SIG-M5 treated with dmso at 0.1 percent for 504 hours (cell line): ENCODE results near the gene SYT6.

ENCODE experiments used
- DNase-seq: peaks from one replicate; lab custom pipeline; 2025; ENCODE audit not compliant: unreplicated experiment; lab: John Stamatoyannopoulos, UW

SYT6 gene

GRCh38 chr1:114094675-114095074, 59.0 kb downstream of the SYT6 start:
- no peak for DNase-seq

- DNase-seq = no peak
Observed at GRCh38 chr1:114094363-114094634, 59.4 kb downstream of the SYT6 start.

- DNase-seq = peak; percentile 83
Observed at GRCh38 chr1:114093624-114094362, 59.9 kb downstream of the SYT6 start.

GRCh38 chr1:114092186-114093062, 61.2 kb downstream of the SYT6 start:
- DNase-seq = no peak

- DNase-seq = no peak
Observed at GRCh38 chr1:114091711-114092110, 62.0 kb downstream of the SYT6 start.

- no peak for DNase-seq
Observed at GRCh38 chr1:114090738-114091505, 62.7 kb downstream of the SYT6 start.

GRCh38 chr1:114089502-114090138, 64.0 kb downstream of the SYT6 start:
- no peak for DNase-seq

GRCh38 chr1:114088392-114089299, 65.0 kb downstream of the SYT6 start:
- DNase-seq = peak; percentile 34

- DNase-seq = no peak
Observed at GRCh38 chr1:114087495-114087894, 66.2 kb downstream of the SYT6 start.

- no peak for DNase-seq
Observed at GRCh38 chr1:114086601-114087368, 66.9 kb downstream of the SYT6 start.

GRCh38 chr1:114082867-114083585, 70.6 kb downstream of the SYT6 start:
- DNase-seq = no peak

- no peak for DNase-seq
Observed at GRCh38 chr1:114082304-114082630, 71.4 kb downstream of the SYT6 start.

- DNase-seq = no peak
Observed at GRCh38 chr1:114081437-114082303, 72.0 kb downstream of the SYT6 start.

- no peak for DNase-seq
Observed at GRCh38 chr1:114080511-114081436, 72.9 kb downstream of the SYT6 start.

- no peak for DNase-seq
Observed at GRCh38 chr1:114079596-114080190, 74.0 kb downstream of the SYT6 start.

GRCh38 chr1:114078116-114078515, 75.6 kb downstream of the SYT6 start:
- no peak for DNase-seq

- no peak for DNase-seq
Observed at GRCh38 chr1:114077188-114077587, 76.5 kb downstream of the SYT6 start.
